Hepatocyte (in vitro differentiated cells): Measurements from ENCODE around the gene SLCO3A1. TPM values are rescaled to one million over a fixed set of nuclear protein-coding genes. Genes with fewer than 3 reads are reported as not detected.

Source experiments
- DNase-seq: peaks from one replicate; pipeline ENCODE4 v3.0.0-alpha.2; 2016; ENCODE audit warnings: low spot score
- H2AFZ ChIP-seq: fragments of 200-600 bp; sonication (generic); 2 replicates; pipeline ENCODE4 v1.6.0; 2016; ENCODE audit warnings: antibody characterized with exemption, mild to moderate bottlenecking
- H3K27ac ChIP-seq: fragments of 200-600 bp; sonication (generic); 2 replicates; pipeline ENCODE4 v1.5.1; 2016; ENCODE audit warnings: mild to moderate bottlenecking
- H3K27me3 ChIP-seq: fragments of 200-600 bp; sonication (generic); 2 replicates; pipeline ENCODE4 v1.6.1; 2016
- H3K36me3 ChIP-seq: fragments of 200-600 bp; sonication (generic); replicated peaks from 2 replicates; pipeline ENCODE4 v1.5.1; 2016; ENCODE audit warnings: low read depth; ENCODE audit not compliant: insufficient read depth
- H3K4me1 ChIP-seq: fragments of 200-600 bp; sonication (generic); 2 replicates; pipeline ENCODE4 v1.5.1; 2016; ENCODE audit warnings: mild to moderate bottlenecking, moderate library complexity; ENCODE audit not compliant: insufficient read depth
- H3K4me2 ChIP-seq: fragments of 200-600 bp; sonication (generic); 2 replicates; pipeline ENCODE4 v1.6.0; 2016
- H3K4me3 ChIP-seq: fragments of 200-600 bp; sonication (generic); 2 replicates; pipeline ENCODE4 v1.5.1; 2016; ENCODE audit warnings: mild to moderate bottlenecking
- H3K79me2 ChIP-seq: fragments of 200-600 bp; sonication (generic); 2 replicates; pipeline ENCODE4 v1.6.0; 2017; ENCODE audit warnings: mild to moderate bottlenecking
- H3K9me2 ChIP-seq: fragments of 200-600 bp; sonication (generic); replicated peaks from 2 replicates; pipeline ENCODE4 v1.6.0; 2017; ENCODE audit warnings: mild to moderate bottlenecking; ENCODE audit not compliant: insufficient read depth
- H3K9me3 ChIP-seq: fragments of 200-600 bp; sonication (generic); 2 replicates; pipeline ENCODE4 v1.5.1; 2016; ENCODE audit warnings: low read depth, mild to moderate bottlenecking
- H4K20me1 ChIP-seq: fragments of 200-600 bp; sonication (generic); 2 replicates; pipeline ENCODE4 v1.6.0; 2016; ENCODE audit warnings: mild to moderate bottlenecking; ENCODE audit not compliant: insufficient read depth, poor library complexity, severe bottlenecking
- EZH2 ChIP-seq: fragments of 200-600 bp; sonication (generic); IDR thresholded peaks from 2 replicates; pipeline ENCODE4 v1.6.1; 2016; ENCODE audit warnings: antibody characterized with exemption, mild to moderate bottlenecking, borderline replicate concordance
- EZH2phosphoT487 ChIP-seq: fragments of 200-600 bp; sonication (generic); IDR thresholded peaks from one replicate; pipeline ENCODE4 v1.6.1; 2018; ENCODE audit warnings: antibody characterized with exemption, mild to moderate bottlenecking, low read depth, moderate library complexity; ENCODE audit not compliant: unreplicated experiment, severe bottlenecking
- WGBS: methylation state at CpG from one replicate; pipeline ENCODE4 v1.1.6; 2016; ENCODE audit warnings: low lambda C conversion rate; ENCODE audit errors: missing lambda C conversion rate; 5-methylcytosine and 5-hydroxymethylcytosine counted together
- polyA plus RNA-seq: library from polyadenylated mRNA; unstranded; fragments of >200 nt; fragmentation: Nextera tagmentation; extraction: Ambion mirVana; gene quantifications from 2 replicates; pipeline ENCODE4 v1.2.1, GENCODE V29; 2016
- total RNA-seq: library from RNA; depleted of rRNA; stranded (reverse); fragments of >200 nt; gene quantifications from 2 replicates; pipeline ENCODE4 v1.2.3, GENCODE V29; 2014
- TF ChIP-seq, protein P1 (sequence below): fragments of 200-600 bp; sonication (generic); IDR thresholded peaks from 2 replicates; pipeline ENCODE4 v1.5.1; 2016; ENCODE audit warnings: antibody characterized with exemption, mild to moderate bottlenecking; ENCODE audit not compliant: poor library complexity

SLCO3A1 gene
- total and polyA plus RNA-seq, 2 experiments from 2014 or later = 1.3 to 5.4 TPM

DNA sequence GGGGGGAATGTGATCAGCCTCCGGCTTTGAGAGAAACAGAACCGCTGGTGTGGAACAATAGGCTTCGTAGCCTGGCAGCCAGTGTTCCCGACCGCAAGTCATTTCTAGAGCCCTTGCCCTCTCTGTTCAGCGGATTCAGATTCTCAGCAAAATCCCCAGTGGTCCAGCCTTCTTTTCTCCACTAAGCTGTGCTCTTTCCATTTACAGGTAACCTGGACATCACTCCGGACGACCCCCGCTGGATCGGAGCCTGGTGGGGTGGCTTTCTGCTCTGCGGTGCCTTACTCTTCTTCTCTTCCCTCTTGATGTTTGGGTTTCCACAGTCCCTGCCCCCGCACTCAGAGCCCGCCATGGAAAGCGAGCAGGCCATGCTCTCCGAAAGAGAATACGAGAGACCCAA, 250.6 kb downstream of the SLCO3A1 start:
- Histone ChIP-seq H3K9me3 (no peaks in the 10 kb centered on the region), H3K9me2 (no peaks in the 10 kb centered on the region), H3K79me2 (no peaks in the 10 kb centered on the region), H3K4me1 (no peaks in the 10 kb centered on the region), H3K27me3 (peaks cover 8% of the 10 kb centered on the region), H2AFZ (no peak overlapping the region), H3K4me2 (no peak overlapping the region), H3K27ac (no peak overlapping the region), H3K4me3 (no peak overlapping the region), H3K36me3 (no peaks in the 10 kb centered on the region), H4K20me1 (no peaks in the 10 kb centered on the region)
- no peak for TF ChIP-seq EZH2
- TF ChIP-seq EZH2phosphoT487 = no peak
- TF ChIP-seq, protein P1, sequence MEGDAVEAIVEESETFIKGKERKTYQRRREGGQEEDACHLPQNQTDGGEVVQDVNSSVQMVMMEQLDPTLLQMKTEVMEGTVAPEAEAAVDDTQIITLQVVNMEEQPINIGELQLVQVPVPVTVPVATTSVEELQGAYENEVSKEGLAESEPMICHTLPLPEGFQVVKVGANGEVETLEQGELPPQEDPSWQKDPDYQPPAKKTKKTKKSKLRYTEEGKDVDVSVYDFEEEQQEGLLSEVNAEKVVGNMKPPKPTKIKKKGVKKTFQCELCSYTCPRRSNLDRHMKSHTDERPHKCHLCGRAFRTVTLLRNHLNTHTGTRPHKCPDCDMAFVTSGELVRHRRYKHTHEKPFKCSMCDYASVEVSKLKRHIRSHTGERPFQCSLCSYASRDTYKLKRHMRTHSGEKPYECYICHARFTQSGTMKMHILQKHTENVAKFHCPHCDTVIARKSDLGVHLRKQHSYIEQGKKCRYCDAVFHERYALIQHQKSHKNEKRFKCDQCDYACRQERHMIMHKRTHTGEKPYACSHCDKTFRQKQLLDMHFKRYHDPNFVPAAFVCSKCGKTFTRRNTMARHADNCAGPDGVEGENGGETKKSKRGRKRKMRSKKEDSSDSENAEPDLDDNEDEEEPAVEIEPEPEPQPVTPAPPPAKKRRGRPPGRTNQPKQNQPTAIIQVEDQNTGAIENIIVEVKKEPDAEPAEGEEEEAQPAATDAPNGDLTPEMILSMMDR = no peak
- no peak for DNase-seq
- WGBS = 92% methylated on average over 16 of the region's 16 CpGs

DNA sequence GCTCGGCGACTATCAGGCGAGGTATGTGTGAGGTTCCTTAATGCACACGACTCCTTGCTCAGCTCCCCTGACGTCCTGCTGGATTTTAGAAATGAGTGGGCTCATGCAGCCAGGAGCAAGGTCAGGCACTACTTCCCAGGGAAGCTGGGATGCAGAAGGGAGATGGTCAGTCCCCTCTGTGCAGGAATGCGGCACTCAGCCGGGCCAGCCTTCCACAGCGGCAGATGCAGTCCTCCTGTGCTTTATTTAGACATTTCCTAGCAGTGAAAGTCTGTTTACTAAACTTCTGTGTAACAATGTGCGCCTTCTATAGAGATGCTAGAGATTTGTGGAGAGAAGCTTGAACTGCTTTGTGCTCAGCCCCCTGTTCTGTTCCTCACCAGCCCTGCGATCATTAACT, 252.1 kb downstream of the SLCO3A1 start:
- no peak overlapping the region for H3K4me3 ChIP-seq
- no peak overlapping the region for H2AFZ ChIP-seq
- no peaks in the 10 kb centered on the region for H3K79me2 ChIP-seq
- H3K27me3 ChIP-seq = peaks cover 8% of the 10 kb centered on the region
- no peaks in the 10 kb centered on the region for H4K20me1 ChIP-seq
- 71% methylated on average over 10 of the region's 10 CpGs for WGBS
- no peak for DNase-seq
- H3K36me3 ChIP-seq = no peaks in the 10 kb centered on the region
- TF ChIP-seq EZH2phosphoT487 (no peak), EZH2 (no peak)
- TF ChIP-seq, protein P1 = no peak
- no peaks in the 10 kb centered on the region for H3K4me1 ChIP-seq
- H3K9me2 ChIP-seq = no peaks in the 10 kb centered on the region
- H3K9me3 ChIP-seq = no peaks in the 10 kb centered on the region
- H3K4me2 ChIP-seq = no peak overlapping the region
- H3K27ac ChIP-seq = no peak overlapping the region

GRCh38 chr15:92107510-92107909, 254.0 kb downstream of the SLCO3A1 start:
- Histone ChIP-seq H3K9me2 (no peaks in the 10 kb centered on the region), H3K9me3 (no peaks in the 10 kb centered on the region), H3K36me3 (no peaks in the 10 kb centered on the region), H3K4me1 (no peaks in the 10 kb centered on the region), H2AFZ (no peak overlapping the region), H3K4me2 (no peak overlapping the region), H3K4me3 (no peak overlapping the region), H3K27me3 (peaks cover 8% of the 10 kb centered on the region), H3K27ac (no peak overlapping the region), H4K20me1 (no peaks in the 10 kb centered on the region), H3K79me2 (no peaks in the 10 kb centered on the region)
- 64% methylated on average over 4 of the region's 4 CpGs for WGBS
- TF ChIP-seq EZH2 = no peak
- TF ChIP-seq, protein P1 = no peak
- no peak for TF ChIP-seq EZH2phosphoT487
- DNase-seq = no peak

- Histone ChIP-seq H3K9me2 (no peaks in the 10 kb centered on the region), H3K9me3 (no peaks in the 10 kb centered on the region), H4K20me1 (no peaks in the 10 kb centered on the region), H3K4me3 (no peak overlapping the region), H2AFZ (no peak overlapping the region), H3K27me3 (peaks cover 8% of the 10 kb centered on the region), H3K36me3 (no peaks in the 10 kb centered on the region), H3K4me2 (no peak overlapping the region), H3K79me2 (no peaks in the 10 kb centered on the region), H3K4me1 (no peaks in the 10 kb centered on the region), H3K27ac (no peak overlapping the region)
- no peak for DNase-seq
- TF ChIP-seq EZH2phosphoT487 (no peak), EZH2 (no peak)
- TF ChIP-seq, protein P1 = no peak
- WGBS = 94% methylated on average over 11 of the region's 11 CpGs
These were observed 255.8 kb downstream of the SLCO3A1 start for GRCh38 chr15:92109191-92109873.
